GM12891 (cell line): Measurements from ENCODE around the gene NDUFA13.

Source experiments
- POLR2A ChIP-seq: IDR thresholded peaks from 2 replicates; pipeline ENCODE4 v1.6.1; 2011; ENCODE audit warnings: low read depth, low read length, control low read depth
- POLR2AphosphoS5 ChIP-seq: IDR thresholded peaks from 2 replicates; pipeline ENCODE4 v1.6.1; 2011; ENCODE audit warnings: low read depth, low read length, control low read depth
- SPI1 ChIP-seq: IDR thresholded peaks from 2 replicates; pipeline ENCODE4 v1.6.1; 2011; ENCODE audit warnings: low read depth, low read length, control low read depth
- TAF1 ChIP-seq: IDR thresholded peaks from 2 replicates; pipeline ENCODE4 v1.6.1; 2011; ENCODE audit warnings: low read depth, low read length, control low read depth

DNA sequence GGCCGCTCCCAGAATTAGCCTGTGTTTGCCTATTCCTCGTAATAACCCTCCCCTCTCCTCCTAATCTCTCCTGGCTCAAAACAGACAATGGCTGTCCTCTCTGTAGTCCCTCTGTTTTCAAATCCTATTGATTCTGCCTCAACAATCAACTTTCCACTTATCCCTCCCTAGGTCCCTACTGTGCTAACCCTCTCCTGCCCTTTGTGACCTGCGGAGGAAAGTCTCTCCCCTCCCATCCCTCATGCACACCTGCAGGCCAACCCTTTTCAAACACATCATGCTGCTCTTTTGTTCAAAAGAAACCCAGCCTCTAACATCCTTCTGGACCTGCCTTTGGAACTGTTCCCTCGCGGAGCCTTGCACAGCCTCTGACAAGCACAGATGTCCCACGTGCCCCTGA is 59.4 kb downstream of the NDUFA13 start:
- TF ChIP-seq POLR2A (no peak), TAF1 (no peak), SPI1 (no peak), POLR2AphosphoS5 (no peak)
